Gastrocnemius medialis (tissue), 4 donors: ENCODE measurements around the gene ENTHD1. TPM values are rescaled to one million over a fixed set of nuclear protein-coding genes. Genes with fewer than 3 reads are reported as not detected.

Source experiments
- ATAC-seq, 2 donors: fragments of 150-250 bp; one replicate each; pipeline ENCODE4 v1.9.1; 2016
- DNase-seq, 2 donors: peaks; one replicate each; pipeline ENCODE4 v3.0.0-alpha.2; 2019
- H3K27ac ChIP-seq, 4 donors: fragments of 200-600 bp; sonication (generic); 1 replicate in 1 of 4; 2 replicates in 3 of 4; pipeline ENCODE4 v1.5.1; 2016 to 2018; ENCODE audit warnings: mild to moderate bottlenecking in 2 of 4, moderate library complexity in 1 of 4
- H3K27me3 ChIP-seq, 3 donors: fragments of 200-600 bp; sonication (generic) in 2 of 3; 1 replicate in 1 of 3; 2 replicates in 2 of 3; pipeline versions ENCODE4 v1.5.1 to v1.6.0; 2016 to 2019; ENCODE audit warnings: mild to moderate bottlenecking in 1 of 3, moderate library complexity in 1 of 3
- H3K36me3 ChIP-seq, 2 donors: fragments of 200-600 bp; sonication (generic) in 1 of 2; one replicate each; pipeline ENCODE4 v1.5.1; 2017 to 2018
- H3K4me1 ChIP-seq, 2 donors: fragments of 200-600 bp; sonication (generic) in 1 of 2; one replicate each; pipeline ENCODE4 v1.5.1; 2016 to 2017; ENCODE audit warnings: mild to moderate bottlenecking in 2 of 2
- H3K4me3 ChIP-seq, 4 donors: fragments of 200-600 bp; sonication (generic) in 3 of 4; 1 replicate in 1 of 4; 2 replicates in 3 of 4; pipeline ENCODE4 v1.5.1; 2016 to 2019; ENCODE audit warnings: mild to moderate bottlenecking in 2 of 4
- H3K9me3 ChIP-seq, 3 donors: fragments of 200-600 bp; sonication (generic) in 2 of 3; 1 replicate in 1 of 3; 2 replicates in 2 of 3; pipeline ENCODE4 v1.5.1; 2016 to 2019
- POLR2A ChIP-seq, 2 donors: fragments of 450-650 bp; IDR thresholded peaks; one replicate each; pipeline ENCODE4 v1.6.1; 2017; ENCODE audit warnings: antibody characterized with exemption in 2 of 2, mild to moderate bottlenecking in 2 of 2, moderate library complexity in 2 of 2
- in situ Hi-C, 4 donors: fragments of 200-750 bp; cut with MboI; loops; one replicate each; pipeline versions ENCODE4 v1.15.0 to v1.8.0; 2017; ENCODE audit warnings: low sequenced_read_pairs in 4 of 4
- intact Hi-C: fragments of 100-400 bp; cut with DNase I; formaldehyde crosslinking; loops from one replicate; pipeline ENCODE4 v1.15.1; 2023; ENCODE audit warnings: low total_unique reads
- total RNA-seq, 4 donors: library from RNA; depleted of rRNA; stranded (reverse); fragments of >200 nt; gene quantifications; one replicate each; pipeline versions ENCODE4 v1.1.0 to v1.2.3, GENCODE V29; 2016
- TF ChIP-seq, protein P1 (sequence below), 5 experiments: fragments of 450-650 bp in 3 of 5; fragments of 200-600 bp in 2 of 5; sonication (generic) in 2 of 5; IDR thresholded peaks in 4 of 5; conservative IDR thresholded peaks in 1 of 5; 1 replicate in 4 of 5; 2 replicates in 1 of 5; pipeline ENCODE4 v1.5.1; 2016 to 2019; ENCODE audit warnings: antibody characterized with exemption in 5 of 5, mild to moderate bottlenecking in 3 of 5, moderate library complexity in 3 of 5

ENTHD1 gene
- total RNA-seq, 4 donors from 2014 or later: not detected

DNA sequence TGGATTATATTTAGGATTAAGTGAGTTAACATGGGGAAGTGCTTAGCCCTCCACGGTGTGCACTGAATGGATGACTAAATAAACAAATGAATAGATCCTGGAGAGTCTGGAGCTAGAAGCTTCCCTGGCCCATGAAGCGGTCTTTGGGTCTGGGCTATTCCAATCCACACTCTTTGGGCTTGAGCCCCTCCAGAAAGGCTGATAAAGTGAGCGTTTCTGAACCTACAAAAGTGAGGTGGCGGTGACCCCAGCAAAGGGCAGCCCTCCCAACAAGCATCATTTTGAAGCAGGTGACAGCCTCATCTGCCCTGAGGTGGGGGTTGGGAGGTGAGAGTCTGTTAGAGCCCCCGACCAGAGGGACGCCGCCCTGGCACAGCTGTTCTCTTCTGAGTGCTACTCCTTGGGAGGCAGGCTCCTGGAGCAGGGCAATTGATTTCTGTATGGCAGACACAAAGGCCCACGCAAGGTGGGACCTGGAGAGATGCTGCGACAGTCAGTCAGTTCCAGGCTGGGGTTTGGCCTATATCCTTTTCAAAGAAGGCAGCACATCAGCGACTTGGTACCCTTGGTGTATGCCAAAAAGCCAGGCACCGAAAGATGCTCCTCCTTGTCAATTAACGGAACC is 165.2 kb downstream of the ENTHD1 start:
- in situ Hi-C loops: no loop called here

DNA sequence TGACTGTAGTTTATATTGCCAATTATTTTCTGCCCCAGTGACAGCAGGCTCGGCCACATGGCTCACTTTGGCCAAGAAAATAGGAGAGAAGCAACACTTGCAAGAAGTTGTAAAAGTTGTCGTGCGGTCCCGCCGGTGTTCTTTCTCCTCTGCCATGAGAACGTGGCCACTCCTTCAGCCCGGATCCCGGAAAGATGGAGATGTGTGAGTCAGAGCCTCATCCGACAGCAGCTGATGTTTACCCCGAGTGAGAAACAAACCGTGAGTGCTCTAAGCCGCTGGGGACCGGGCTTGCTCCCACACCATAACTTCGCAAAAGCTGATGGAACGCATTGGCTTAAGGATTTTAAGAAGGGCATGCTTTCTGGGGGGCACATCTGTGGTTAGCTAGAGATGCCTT is 166.0 kb downstream of the ENTHD1 start:
- intact Hi-C loops: no loop called here

More for the DNA sequence above, 165.2 kb downstream of the ENTHD1 start:
- TF ChIP-seq, protein P1, sequence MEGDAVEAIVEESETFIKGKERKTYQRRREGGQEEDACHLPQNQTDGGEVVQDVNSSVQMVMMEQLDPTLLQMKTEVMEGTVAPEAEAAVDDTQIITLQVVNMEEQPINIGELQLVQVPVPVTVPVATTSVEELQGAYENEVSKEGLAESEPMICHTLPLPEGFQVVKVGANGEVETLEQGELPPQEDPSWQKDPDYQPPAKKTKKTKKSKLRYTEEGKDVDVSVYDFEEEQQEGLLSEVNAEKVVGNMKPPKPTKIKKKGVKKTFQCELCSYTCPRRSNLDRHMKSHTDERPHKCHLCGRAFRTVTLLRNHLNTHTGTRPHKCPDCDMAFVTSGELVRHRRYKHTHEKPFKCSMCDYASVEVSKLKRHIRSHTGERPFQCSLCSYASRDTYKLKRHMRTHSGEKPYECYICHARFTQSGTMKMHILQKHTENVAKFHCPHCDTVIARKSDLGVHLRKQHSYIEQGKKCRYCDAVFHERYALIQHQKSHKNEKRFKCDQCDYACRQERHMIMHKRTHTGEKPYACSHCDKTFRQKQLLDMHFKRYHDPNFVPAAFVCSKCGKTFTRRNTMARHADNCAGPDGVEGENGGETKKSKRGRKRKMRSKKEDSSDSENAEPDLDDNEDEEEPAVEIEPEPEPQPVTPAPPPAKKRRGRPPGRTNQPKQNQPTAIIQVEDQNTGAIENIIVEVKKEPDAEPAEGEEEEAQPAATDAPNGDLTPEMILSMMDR (IDR thresholded peaks at IDR 0.05 in 4 of 5, conservative IDR thresholded peaks at IDR 0.05 in 1 of 5): no peak
- TF ChIP-seq POLR2A (IDR thresholded peaks at IDR 0.05): no peak
- no peaks in the 10 kb centered on the region for H3K9me3 ChIP-seq
- no peaks in the 10 kb centered on the region for H3K4me1 ChIP-seq
- no peaks in the 10 kb centered on the region for H3K36me3 ChIP-seq
- no peak overlapping the region for H3K27ac ChIP-seq
- ATAC-seq: no peak
- DNase-seq: no peak
- no peak overlapping the region for H3K4me3 ChIP-seq
- H3K27me3 ChIP-seq: peaks cover 0 to 13% (median 8%) of the 10 kb centered on the region in 3 donors
- intact Hi-C loops: no loop called here

DNA sequence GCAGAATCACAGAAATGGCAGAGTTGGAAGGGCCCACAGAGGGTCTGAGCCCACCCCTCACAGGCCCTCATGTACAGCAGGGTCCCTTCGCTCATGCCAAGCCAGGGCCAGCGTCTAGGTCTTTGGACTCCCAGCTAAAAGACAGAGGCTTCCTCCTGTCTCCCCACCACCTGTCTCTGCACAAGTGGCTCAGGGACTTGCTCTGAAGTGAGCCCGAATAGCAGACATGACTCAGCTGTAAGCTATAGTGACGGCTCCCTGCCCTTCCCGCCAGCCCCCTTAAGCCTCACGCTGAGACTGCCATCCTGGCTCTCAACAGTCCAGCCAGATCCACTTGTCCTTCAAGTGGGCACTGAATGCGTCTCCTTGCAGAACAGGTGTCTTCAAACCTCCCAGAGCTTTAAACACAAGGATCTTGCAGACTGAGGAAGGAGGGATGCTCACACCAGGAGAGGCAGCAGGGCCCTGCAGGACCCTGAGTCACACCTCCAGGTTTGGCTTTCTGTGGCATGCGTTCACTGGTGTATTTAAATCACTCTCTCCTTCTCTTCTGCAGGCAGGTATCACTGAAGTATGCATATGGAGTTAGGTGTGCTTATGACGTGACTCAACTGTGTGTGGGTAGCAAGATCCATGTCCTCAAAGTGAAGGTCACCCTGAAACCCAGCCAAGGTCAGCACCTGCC is 168.1 kb downstream of the ENTHD1 start:
- no peaks in the 10 kb centered on the region for H3K36me3 ChIP-seq
- H3K4me3 ChIP-seq: no peak overlapping the region
- H3K27me3 ChIP-seq: peaks cover 0 to 4% (median 0%) of the 10 kb centered on the region in 3 donors
- no peaks in the 10 kb centered on the region for H3K9me3 ChIP-seq
- intact Hi-C loops (no loop called here), in situ Hi-C loops (no loop called here)
- no peaks in the 10 kb centered on the region for H3K4me1 ChIP-seq
- ATAC-seq (no peak), DNase-seq (no peak)
- H3K27ac ChIP-seq: no peak overlapping the region
- no peak for TF ChIP-seq POLR2A (IDR thresholded peaks at IDR 0.05)
- TF ChIP-seq, protein P1 (IDR thresholded peaks at IDR 0.05 in 4 of 5, conservative IDR thresholded peaks at IDR 0.05 in 1 of 5): no peak

More for the DNA sequence above, 166.0 kb downstream of the ENTHD1 start:
- in situ Hi-C loops: no loop called here
- no peak for TF ChIP-seq POLR2A (IDR thresholded peaks at IDR 0.05)
- TF ChIP-seq, protein P1 (IDR thresholded peaks at IDR 0.05 in 4 of 5, conservative IDR thresholded peaks at IDR 0.05 in 1 of 5): no peak
- DNase-seq (no peak), ATAC-seq (no peak)
- Histone ChIP-seq H3K4me3 (no peak overlapping the region), H3K27me3 (peaks cover 0 to 9% (median 4%) of the 10 kb centered on the region in 3 donors), H3K36me3 (no peaks in the 10 kb centered on the region), H3K27ac (no peak overlapping the region), H3K9me3 (no peaks in the 10 kb centered on the region), H3K4me1 (no peaks in the 10 kb centered on the region)

DNA sequence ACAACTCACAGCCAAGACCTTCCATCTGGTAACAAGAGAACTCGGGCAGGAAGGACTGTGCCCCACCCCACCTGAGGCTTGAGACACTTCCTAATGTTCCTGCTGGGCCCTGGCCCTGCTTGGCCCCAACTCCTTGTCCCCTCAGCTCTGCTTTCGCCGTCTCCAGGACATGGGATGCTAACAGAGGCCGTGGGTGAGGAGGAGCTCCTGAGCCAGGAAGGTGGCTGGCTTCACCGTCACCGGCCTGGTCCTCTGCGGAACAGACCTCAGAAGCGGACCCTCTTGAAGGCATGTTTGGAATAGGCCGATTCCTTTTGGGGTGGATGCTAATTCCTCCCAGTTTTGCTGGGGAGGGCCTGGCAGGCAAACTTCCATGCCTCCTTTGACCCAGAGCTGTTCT is 168.7 kb downstream of the ENTHD1 start:
- no peaks in the 10 kb centered on the region for H3K4me1 ChIP-seq
- in situ Hi-C loops (no loop called here), intact Hi-C loops (no loop called here)
- H3K27me3 ChIP-seq: peaks cover 0 to 4% (median 0%) of the 10 kb centered on the region in 3 donors
- H3K27ac ChIP-seq: no peak overlapping the region
- no peak overlapping the region for H3K4me3 ChIP-seq
- H3K36me3 ChIP-seq: no peaks in the 10 kb centered on the region
- no peaks in the 10 kb centered on the region for H3K9me3 ChIP-seq
- TF ChIP-seq POLR2A (IDR thresholded peaks at IDR 0.05): no peak
- TF ChIP-seq, protein P1 (IDR thresholded peaks at IDR 0.05 in 4 of 5, conservative IDR thresholded peaks at IDR 0.05 in 1 of 5): no peak
- DNase-seq (no peak), ATAC-seq (no peak)
